ENCODE results near the gene PNPLA7. TPM values are rescaled to one million over a fixed set of nuclear protein-coding genes. Genes with fewer than 3 reads are reported as not detected.

Gene PNPLA7
- total RNA-seq, 1 experiment from 2014 or later, result 1.8 TPM

DNA sequence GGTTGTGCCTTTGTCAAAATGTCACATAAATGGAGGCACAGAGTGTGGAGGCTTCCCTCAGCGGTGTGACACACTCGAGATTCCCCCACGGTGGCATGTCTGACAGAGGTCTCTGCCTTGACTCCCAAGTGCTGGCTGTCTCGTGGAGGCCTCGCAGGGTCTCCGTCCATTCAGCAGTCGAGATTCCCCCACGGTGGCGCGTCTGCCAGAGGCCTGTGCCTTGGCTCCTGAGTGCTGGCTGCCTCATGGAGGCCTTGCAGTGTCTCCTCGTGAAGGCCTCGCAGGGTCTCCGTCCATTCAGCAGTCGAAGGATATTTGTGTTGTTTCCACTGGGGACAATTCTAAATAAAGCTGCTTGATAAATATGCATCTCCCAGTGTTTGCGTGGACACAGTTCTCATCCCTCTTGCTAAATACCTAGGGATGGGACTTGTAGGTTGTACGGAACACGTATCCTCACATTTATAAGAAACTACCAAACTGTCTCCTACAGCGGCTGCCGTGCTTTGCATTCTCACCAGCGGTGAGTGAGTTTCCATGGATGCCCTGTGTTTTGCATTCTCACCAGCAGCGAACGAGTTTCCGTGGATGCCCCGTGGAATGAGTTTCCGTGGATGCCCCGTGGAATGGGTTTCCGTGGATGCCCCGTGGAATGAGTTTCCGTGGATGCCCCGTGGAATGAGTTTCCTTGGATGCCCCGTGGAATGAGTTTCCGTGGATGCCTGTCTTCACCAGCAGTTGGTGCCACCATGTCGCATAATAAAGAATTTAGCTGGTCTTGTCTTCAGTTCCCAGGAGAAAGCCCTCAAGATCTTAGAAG is 25.8 kb downstream of the PNPLA7 start:
- ATAC-seq (no peak), DNase-seq (ENCODE audit: low read depth, low spot score) (no peak)
- RAD21 ChIA-PET (ENCODE audit: low non-redundant PET in 1 of 2, low total read pairs in 2 of 2, uncharacterized antibody in 2 of 2, unreplicated experiment in 2 of 2), result no interaction called here
- H3K4me2 ChIP-seq (ENCODE audit: low read length), result no peak overlapping the region
- peaks cover 0 to 4% of the 10 kb centered on the region in 2 experiments; a peak in 1 of 4 replicates for H3K4me1 ChIP-seq (ENCODE audit: control insufficient read depth in 1 of 2, insufficient read depth in 2 of 2, low read length in 2 of 2)
- H3K9me3 ChIP-seq (ENCODE audit: control insufficient read depth in 1 of 2, insufficient read depth in 1 of 2, low read depth in 1 of 2, low read length in 2 of 2), result no peaks in the 10 kb centered on the region
- no peaks in the 10 kb centered on the region for H4K20me1 ChIP-seq (ENCODE audit: insufficient read depth)
- no peaks in the 10 kb centered on the region for H3K27me3 ChIP-seq (ENCODE audit: insufficient read depth, low read length)
- TF ChIP-seq, protein P1, sequence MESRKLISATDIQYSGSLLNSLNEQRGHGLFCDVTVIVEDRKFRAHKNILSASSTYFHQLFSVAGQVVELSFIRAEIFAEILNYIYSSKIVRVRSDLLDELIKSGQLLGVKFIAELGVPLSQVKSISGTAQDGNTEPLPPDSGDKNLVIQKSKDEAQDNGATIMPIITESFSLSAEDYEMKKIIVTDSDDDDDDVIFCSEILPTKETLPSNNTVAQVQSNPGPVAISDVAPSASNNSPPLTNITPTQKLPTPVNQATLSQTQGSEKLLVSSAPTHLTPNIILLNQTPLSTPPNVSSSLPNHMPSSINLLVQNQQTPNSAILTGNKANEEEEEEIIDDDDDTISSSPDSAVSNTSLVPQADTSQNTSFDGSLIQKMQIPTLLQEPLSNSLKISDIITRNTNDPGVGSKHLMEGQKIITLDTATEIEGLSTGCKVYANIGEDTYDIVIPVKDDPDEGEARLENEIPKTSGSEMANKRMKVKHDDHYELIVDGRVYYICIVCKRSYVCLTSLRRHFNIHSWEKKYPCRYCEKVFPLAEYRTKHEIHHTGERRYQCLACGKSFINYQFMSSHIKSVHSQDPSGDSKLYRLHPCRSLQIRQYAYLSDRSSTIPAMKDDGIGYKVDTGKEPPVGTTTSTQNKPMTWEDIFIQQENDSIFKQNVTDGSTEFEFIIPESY (IDR thresholded peaks at IDR 0.05; ENCODE audit: extremely low read depth, insufficient replicate concordance, low read length), result no peak
- TF ChIP-seq ZNF274 (IDR thresholded peaks at IDR 0.05; ENCODE audit: low read depth, low read length) (no peak), SIN3A (IDR thresholded peaks at IDR 0.05; ENCODE audit: low read depth) (no peak), SP1 (IDR thresholded peaks at IDR 0.05; ENCODE audit: low read depth) (no peak), ZFX (IDR thresholded peaks at IDR 0.05) (no peak), POLR2A (IDR thresholded peaks at IDR 0.05; ENCODE audit: borderline replicate concordance, extremely low read depth, insufficient read depth, insufficient read length) (no peak)
- no peak overlapping the region for H2AFZ ChIP-seq (ENCODE audit: low read depth, low read length, poor library complexity, severe bottlenecking)
- CTCF ChIA-PET, result interaction anchor here (0.8 kb wide), 1 partner anchor 11 kb away, joined by 3 read pairs; no protein-coding TSS in a partner anchor
- intact Hi-C loops (cut with micrococcal nuclease), result loop anchor here (10.0 kb wide), 1 partner anchor 240 kb away; no protein-coding TSS in a partner anchor
- POLR2A ChIA-PET, result no interaction called here
- no peaks in the 10 kb centered on the region for H3K9me2 ChIP-seq (ENCODE audit: insufficient read depth)
- no TSS peak for BruUV-seq (replicated peaks)
- no peak overlapping the region for H3K4me3 ChIP-seq (replicated peaks in 1 of 2; ENCODE audit: low read depth in 1 of 2, low read length in 2 of 2)
- H3K27ac ChIP-seq (ENCODE audit: low read depth, low read length), result no peak overlapping the region
- no peak overlapping the region for H3K9ac ChIP-seq (ENCODE audit: low read length)
- no peaks in the 10 kb centered on the region for H3K79me2 ChIP-seq (ENCODE audit: insufficient read depth, low read length)
- H3K36me3 ChIP-seq (ENCODE audit: control insufficient read depth in 1 of 2, insufficient read depth in 2 of 2, low read length in 2 of 2), result no peaks in the 10 kb centered on the region
